NCI-H187 (cell line): ENCODE results near the gene ARHGAP28.

Source experiments
- DNase-seq, 2 experiments: peaks; one replicate each; lab custom pipeline; 2025; lab: John Stamatoyannopoulos, UW

The ARHGAP28 gene

GRCh38 chr18:6961331-6961730 lies 231.8 kb downstream of the ARHGAP28 start:
- DNase-seq = no peak

GRCh38 chr18:6962571-6963451 lies 233.3 kb downstream of the ARHGAP28 start:
- no peak for DNase-seq

GRCh38 chr18:6963452-6964097 lies 234.1 kb downstream of the ARHGAP28 start:
- no peak for DNase-seq
